ENCODE results near the gene CP.
A peak's percentile ranks its signal among the peaks of the same experiment; 100 is the strongest.
"Not testable (repeated sequence)": the region's sequence is repeated elsewhere in the genome, so short reads cannot be mapped to it uniquely, and the experiment has no call there.

CP gene

DNA sequence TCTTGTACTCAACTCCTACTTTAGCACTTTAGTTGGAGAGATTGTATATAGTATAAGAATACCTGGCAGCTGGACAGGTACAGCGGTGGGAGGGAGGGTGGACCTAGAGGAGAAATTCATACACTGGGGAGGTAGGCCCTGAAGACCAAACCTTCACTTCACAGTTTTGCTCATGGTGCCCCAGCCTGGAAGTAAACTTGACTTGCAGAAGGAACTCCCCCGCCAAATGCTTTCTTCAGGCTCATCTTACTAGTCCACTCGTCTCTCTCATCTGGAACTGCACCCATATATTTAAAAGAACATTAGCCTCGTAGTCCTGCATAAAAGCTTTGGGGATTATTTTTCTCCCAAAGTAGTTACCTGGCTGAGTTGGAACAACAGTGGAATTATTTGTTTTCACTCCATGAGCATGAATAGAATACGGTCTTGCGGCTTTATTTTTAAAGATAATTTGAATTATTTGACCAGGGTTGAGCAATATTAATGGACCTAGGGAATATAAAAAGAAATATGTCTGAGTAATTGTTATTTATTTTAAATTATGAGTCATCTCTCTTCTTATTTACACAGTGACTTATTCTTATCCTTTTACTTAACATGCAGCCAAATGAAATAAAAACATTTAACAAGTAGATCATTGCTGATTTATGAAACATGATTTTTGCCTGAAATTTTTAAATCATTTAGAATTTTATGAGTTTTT is 25.5 kb upstream of the CP start:
- Histone ChIP-seq H3K36me3 (ENCODE audit: insufficient read depth, low read length) (no peaks in the 10 kb centered on the region), H3K4me1 (ENCODE audit: insufficient read depth, low read length) (peaks cover 24% of the 10 kb centered on the region), H3K4me3 (ENCODE audit: low read depth in 1 of 2, low read length in 2 of 2) (no peak overlapping the region), H3K27ac (ENCODE audit: low read depth, low read length) (no peak overlapping the region), H3K9ac (ENCODE audit: low read length) (no peak overlapping the region), H3K9me3 (ENCODE audit: low read length) (no peaks in the 10 kb centered on the region), H3K27me3 (ENCODE audit: control insufficient read depth in 1 of 2, insufficient read depth in 2 of 2, low read length in 2 of 2) (no peaks in the 10 kb centered on the region)

DNA sequence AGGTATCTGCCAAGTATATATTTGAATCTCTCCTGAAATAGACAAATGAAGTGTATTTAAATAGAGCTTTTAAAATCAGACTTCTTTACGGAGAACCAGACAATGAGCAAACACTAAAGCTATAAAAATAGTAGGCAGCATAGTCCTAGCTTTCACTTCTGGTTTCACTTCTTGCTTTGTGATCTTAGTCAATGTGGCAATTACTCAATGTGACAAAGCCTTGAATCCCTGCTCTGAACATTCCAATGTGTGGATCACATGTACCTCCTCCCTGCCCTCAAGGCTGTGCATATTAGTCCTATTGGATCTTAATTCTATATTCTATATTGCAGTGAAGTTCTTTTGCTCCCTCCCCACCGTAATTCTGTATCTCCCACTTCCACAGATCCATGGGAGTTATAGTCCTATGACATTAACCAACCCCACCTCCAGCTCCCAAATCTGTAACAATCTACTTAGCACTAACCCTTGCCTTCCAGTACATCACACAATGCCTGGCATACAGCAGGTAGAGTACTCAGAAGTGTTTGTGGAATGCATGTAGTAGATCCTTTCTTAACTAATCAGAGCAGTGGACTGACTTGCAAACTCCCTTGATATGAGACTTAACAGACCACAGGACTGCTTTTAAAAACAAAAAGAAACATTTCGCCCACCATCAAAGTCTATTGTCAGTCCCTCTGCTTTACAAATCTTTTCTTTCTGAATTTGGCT is 24.3 kb upstream of the CP start:
- H3K27me3 ChIP-seq (ENCODE audit: control insufficient read depth in 1 of 2, insufficient read depth in 2 of 2, low read length in 2 of 2): no peaks in the 10 kb centered on the region
- no peaks in the 10 kb centered on the region for H3K36me3 ChIP-seq (ENCODE audit: insufficient read depth, low read length)
- H3K27ac ChIP-seq (ENCODE audit: low read depth, low read length): no peak overlapping the region
- no peak overlapping the region for H3K9ac ChIP-seq (ENCODE audit: low read length)
- peak overlapping the region in 1 of 2 donors; percentile 32 for H3K4me3 ChIP-seq (ENCODE audit: low read depth in 1 of 2, low read length in 2 of 2)
- no peaks in the 10 kb centered on the region for H3K9me3 ChIP-seq (ENCODE audit: low read length)
- peaks cover 24% of the 10 kb centered on the region for H3K4me1 ChIP-seq (ENCODE audit: insufficient read depth, low read length)

DNA sequence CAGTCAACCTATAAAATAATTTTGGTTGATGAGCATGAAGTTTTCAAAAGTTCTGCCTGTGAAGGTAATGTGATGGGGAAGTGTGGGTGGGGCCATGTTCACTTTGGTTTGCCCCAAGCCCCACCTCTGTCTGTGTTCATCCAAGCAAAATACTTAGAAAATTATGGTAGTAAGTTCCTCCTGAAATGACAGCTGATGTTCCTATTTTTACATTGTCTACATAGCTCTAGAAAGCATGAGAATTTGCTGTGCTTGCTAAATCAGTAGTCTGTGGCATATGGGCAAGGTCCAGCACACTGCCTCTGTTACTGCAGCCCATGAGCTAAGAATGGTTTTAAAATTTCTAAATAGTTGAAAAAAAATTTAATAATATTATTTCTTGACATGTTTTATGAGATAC is 21.9 kb upstream of the CP start:
- Histone ChIP-seq H3K4me3 (ENCODE audit: low read depth in 1 of 2, low read length in 2 of 2) (no peak overlapping the region), H3K27ac (ENCODE audit: low read depth, low read length) (no peak overlapping the region), H3K9ac (ENCODE audit: low read length) (no peak overlapping the region), H3K4me1 (ENCODE audit: insufficient read depth, low read length) (peaks cover 24% of the 10 kb centered on the region), H3K9me3 (ENCODE audit: low read length) (no peaks in the 10 kb centered on the region), H3K36me3 (ENCODE audit: insufficient read depth, low read length) (no peaks in the 10 kb centered on the region), H3K27me3 (ENCODE audit: control insufficient read depth in 1 of 2, insufficient read depth in 2 of 2, low read length in 2 of 2) (no peaks in the 10 kb centered on the region)

DNA sequence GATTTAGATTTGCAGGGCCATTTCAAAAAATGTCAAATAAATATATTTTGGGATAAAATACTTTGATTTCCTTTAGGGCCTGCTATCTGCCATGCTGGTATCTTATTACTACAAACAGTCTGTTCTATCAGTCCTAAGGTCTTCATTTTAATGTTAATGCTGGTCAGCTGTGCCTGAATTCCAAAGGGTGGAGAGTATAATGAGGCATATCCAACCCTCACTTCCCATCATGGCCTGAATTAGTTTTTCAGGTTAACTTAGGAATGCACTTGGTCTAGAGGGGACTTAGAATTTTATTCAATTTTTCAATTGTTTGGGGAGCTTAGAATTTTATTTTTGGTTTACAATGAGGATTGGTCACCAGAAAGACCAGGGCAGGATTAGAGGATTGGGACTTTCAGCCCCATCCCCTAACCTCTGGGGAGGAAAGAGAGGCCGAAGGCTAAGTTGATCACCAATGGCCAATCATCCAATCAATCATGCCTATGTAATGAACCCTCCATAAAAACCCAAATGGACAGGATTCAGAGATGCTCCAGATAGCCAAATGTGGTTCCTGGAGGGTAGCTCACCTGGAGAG is 17.8 kb upstream of the CP start:
- no peak overlapping the region for H3K9ac ChIP-seq (ENCODE audit: low read length)
- no peak overlapping the region for H3K4me3 ChIP-seq (ENCODE audit: low read depth in 1 of 2, low read length in 2 of 2)
- no peaks in the 10 kb centered on the region for H3K4me1 ChIP-seq (ENCODE audit: insufficient read depth, low read length)
- H3K27ac ChIP-seq (ENCODE audit: low read depth, low read length): no peak overlapping the region
- no peaks in the 10 kb centered on the region for H3K27me3 ChIP-seq (ENCODE audit: control insufficient read depth in 1 of 2, insufficient read depth in 2 of 2, low read length in 2 of 2)
- no peaks in the 10 kb centered on the region for H3K36me3 ChIP-seq (ENCODE audit: insufficient read depth, low read length)
- H3K9me3 ChIP-seq (ENCODE audit: low read length): no peaks in the 10 kb centered on the region

DNA sequence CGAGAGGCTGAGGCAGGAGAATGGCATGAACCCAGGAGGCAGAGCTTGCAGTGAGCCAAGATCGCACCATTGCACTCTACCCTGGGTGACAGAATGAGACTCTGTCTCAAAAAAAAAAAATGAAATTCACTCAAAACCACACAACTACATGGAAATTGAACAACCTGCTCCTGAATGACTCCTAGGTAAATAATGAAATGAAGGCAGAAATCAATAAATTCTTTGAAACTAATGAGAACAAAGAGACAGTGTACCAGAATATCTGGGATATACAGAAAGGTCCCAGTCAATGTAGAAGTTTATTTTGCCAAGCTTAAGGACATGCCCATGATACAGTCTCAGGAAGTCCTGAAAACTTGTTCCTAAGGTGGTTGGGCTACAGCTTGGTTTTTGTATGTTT is 16.6 kb upstream of the CP start:
- not testable (repeated sequence) for H3K27ac ChIP-seq (ENCODE audit: low read depth, low read length); H3K36me3 ChIP-seq (ENCODE audit: insufficient read depth, low read length); H3K27me3 ChIP-seq (ENCODE audit: control insufficient read depth in 1 of 2, insufficient read depth in 2 of 2, low read length in 2 of 2); H3K9me3 ChIP-seq (ENCODE audit: low read length); H3K4me3 ChIP-seq (ENCODE audit: low read depth in 1 of 2, low read length in 2 of 2); H3K9ac ChIP-seq (ENCODE audit: low read length); H3K4me1 ChIP-seq (ENCODE audit: insufficient read depth, low read length)

DNA sequence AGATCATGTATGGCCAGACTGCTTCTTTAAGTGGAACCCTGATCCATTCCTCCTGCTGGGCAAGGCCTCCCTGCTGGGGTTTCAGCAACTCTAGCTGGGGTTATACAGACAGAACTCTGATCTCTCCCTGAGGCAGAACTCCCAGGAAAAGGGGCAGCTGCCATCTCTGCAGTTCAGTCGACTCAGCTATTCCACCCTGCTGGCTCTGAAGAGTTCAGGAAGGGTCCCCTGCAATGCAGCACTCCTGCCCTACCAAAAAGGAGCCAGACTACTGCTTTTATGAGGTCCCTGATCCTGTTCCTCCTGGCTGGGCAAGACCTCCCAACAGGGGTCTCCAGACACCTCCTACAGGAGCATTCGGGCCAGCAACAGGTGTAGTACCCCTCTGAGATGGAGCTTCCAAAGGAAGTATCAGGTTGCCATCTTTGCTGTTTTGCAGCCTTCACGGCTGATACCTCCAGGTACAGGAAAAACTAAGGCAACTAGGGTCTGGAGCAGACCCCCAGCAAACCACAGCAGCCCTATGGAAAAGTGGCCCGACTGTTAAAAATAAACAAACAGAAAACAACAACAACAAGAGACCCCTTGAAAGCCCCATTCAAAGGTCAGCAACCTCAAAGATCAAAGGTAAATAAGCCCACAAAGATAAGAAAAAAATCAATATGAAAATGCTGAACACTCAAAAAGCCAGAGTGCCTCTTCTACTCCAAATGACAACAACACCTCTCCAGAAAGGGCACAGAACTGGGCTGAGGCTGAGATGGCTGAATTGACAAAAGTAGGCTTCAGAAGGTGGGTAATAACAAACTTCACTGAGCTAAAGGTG is 14.2 kb upstream of the CP start:
- no peak overlapping the region for H3K27ac ChIP-seq (ENCODE audit: low read depth, low read length)
- no peaks in the 10 kb centered on the region for H3K9me3 ChIP-seq (ENCODE audit: low read length)
- no peak overlapping the region for H3K9ac ChIP-seq (ENCODE audit: low read length)
- no peaks in the 10 kb centered on the region for H3K27me3 ChIP-seq (ENCODE audit: control insufficient read depth in 1 of 2, insufficient read depth in 2 of 2, low read length in 2 of 2)
- no peaks in the 10 kb centered on the region for H3K4me1 ChIP-seq (ENCODE audit: insufficient read depth, low read length)
- H3K36me3 ChIP-seq (ENCODE audit: insufficient read depth, low read length): no peaks in the 10 kb centered on the region
- no peak overlapping the region for H3K4me3 ChIP-seq (ENCODE audit: low read depth in 1 of 2, low read length in 2 of 2)

DNA sequence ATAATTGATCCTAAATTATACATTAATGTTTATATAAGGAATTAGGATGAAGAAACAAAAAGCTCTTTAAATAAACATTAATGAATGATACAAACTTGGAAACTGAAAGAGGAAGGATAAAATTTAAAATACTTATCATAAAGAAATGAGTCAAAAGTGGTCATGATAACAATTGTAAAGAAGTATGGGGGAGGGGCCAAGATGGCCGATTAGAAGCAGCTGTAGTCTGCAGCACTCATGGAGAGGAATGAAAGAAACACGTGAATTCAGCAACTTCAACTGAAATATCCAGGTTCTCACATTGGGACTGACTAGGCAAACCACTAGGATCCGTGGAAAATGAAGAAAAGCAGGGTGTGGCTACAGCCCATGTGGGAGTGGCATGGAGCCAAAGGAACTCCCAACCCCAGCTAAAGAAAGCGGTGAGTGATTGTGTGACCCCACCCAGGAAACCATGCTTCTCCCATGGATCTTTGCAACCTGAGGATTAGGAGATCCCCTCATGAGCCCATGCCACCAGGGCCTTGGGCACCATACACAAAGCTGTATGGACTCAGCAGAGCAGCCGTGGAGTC is 13.1 kb upstream of the CP start:
- Histone ChIP-seq H3K9me3 (ENCODE audit: low read length) (no peaks in the 10 kb centered on the region), H3K36me3 (ENCODE audit: insufficient read depth, low read length) (no peaks in the 10 kb centered on the region), H3K27ac (ENCODE audit: low read depth, low read length) (no peak overlapping the region), H3K9ac (ENCODE audit: low read length) (no peak overlapping the region), H3K4me1 (ENCODE audit: insufficient read depth, low read length) (no peaks in the 10 kb centered on the region), H3K27me3 (ENCODE audit: control insufficient read depth in 1 of 2, insufficient read depth in 2 of 2, low read length in 2 of 2) (no peaks in the 10 kb centered on the region), H3K4me3 (ENCODE audit: low read depth in 1 of 2, low read length in 2 of 2) (no peak overlapping the region)

DNA sequence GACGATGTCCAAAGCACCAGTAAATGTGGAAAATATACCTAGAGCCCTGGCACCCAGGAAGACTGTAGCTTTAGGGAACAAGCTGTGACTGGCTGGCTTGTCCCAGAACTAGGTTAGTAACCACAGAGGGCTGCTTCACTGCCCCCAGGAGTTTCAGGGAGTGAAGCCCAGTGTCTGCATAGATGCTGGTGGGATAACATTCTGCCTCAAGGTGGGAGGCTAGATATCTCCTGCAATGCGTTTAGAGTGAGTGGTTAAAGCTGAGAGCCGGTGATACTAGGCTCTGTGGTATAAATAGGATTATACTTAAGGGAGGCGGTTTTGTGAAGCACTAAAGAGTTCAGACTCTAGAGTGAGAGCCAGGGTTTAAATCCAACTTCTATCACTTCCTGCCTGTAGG is 11.7 kb upstream of the CP start:
- no peaks in the 10 kb centered on the region for H3K9me3 ChIP-seq (ENCODE audit: low read length)
- no peak overlapping the region for H3K27ac ChIP-seq (ENCODE audit: low read depth, low read length)
- H3K36me3 ChIP-seq (ENCODE audit: insufficient read depth, low read length): no peaks in the 10 kb centered on the region
- no peaks in the 10 kb centered on the region for H3K4me1 ChIP-seq (ENCODE audit: insufficient read depth, low read length)
- H3K4me3 ChIP-seq (ENCODE audit: low read depth in 1 of 2, low read length in 2 of 2): no peak overlapping the region
- H3K27me3 ChIP-seq (ENCODE audit: control insufficient read depth in 1 of 2, insufficient read depth in 2 of 2, low read length in 2 of 2): no peaks in the 10 kb centered on the region
- no peak overlapping the region for H3K9ac ChIP-seq (ENCODE audit: low read length)

DNA sequence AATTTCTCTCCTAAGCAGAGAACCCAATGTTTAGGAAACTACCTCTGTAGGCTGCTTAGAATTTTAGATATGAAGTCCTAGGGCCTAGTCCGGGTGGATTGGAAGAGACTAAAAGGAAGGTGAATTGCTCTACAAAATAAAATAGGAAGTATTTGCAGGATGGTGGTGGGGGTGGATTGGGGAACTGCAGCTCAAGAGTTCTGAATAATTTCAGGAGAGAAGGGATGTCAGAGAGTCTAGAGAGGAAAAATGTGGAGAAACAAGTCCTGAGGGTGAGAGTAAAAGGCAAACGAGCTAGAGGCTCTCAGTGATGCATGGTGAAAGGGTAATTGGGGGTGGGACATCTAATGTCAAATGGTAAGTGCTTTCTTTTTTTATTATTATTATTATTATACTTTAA is 10.2 kb upstream of the CP start:
- no peaks in the 10 kb centered on the region for H3K27me3 ChIP-seq (ENCODE audit: control insufficient read depth in 1 of 2, insufficient read depth in 2 of 2, low read length in 2 of 2)
- H3K27ac ChIP-seq (ENCODE audit: low read depth, low read length): no peak overlapping the region
- no peak overlapping the region for H3K4me3 ChIP-seq (ENCODE audit: low read depth in 1 of 2, low read length in 2 of 2)
- H3K4me1 ChIP-seq (ENCODE audit: insufficient read depth, low read length): no peaks in the 10 kb centered on the region
- no peaks in the 10 kb centered on the region for H3K36me3 ChIP-seq (ENCODE audit: insufficient read depth, low read length)
- H3K9ac ChIP-seq (ENCODE audit: low read length): no peak overlapping the region
- H3K9me3 ChIP-seq (ENCODE audit: low read length): no peaks in the 10 kb centered on the region

DNA sequence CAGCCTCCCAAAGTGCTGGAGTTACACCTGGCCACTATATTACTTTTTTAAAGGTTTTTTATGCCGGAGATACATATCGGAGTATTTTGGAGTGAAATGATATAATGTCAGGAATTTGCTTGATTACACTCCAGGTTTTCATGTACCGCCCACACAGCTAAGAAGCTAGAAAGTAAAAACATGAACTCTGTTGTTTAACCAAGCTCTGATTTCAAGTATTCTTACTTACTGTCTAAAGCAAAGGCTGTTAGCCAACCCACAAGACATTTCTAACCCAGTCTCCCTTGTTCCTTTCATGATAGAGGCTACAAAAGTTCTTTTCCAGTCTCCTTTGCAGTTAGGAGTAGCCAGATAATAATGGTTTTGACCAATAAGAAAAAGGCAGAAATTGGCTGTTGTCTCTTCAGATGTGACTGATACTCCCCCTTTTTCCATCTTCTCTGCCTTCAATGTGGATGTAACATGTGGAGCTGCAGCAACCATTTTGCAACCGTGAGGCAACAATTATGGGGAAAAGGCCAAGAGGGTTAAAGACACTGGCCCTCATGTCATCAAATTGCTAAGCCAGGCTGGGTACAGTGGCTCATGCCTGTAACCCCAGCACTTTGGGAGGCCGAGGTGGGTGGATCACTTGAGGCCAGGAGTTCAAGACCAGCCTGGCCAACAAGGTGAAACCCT is 6.1 kb upstream of the CP start:
- no peaks in the 10 kb centered on the region for H3K27me3 ChIP-seq (ENCODE audit: control insufficient read depth in 1 of 2, insufficient read depth in 2 of 2, low read length in 2 of 2)
- no peak overlapping the region for H3K4me3 ChIP-seq (ENCODE audit: low read depth in 1 of 2, low read length in 2 of 2)
- H3K9ac ChIP-seq (ENCODE audit: low read length): no peak overlapping the region
- H3K4me1 ChIP-seq (ENCODE audit: insufficient read depth, low read length): no peaks in the 10 kb centered on the region
- H3K27ac ChIP-seq (ENCODE audit: low read depth, low read length): no peak overlapping the region
- H3K36me3 ChIP-seq (ENCODE audit: insufficient read depth, low read length): no peaks in the 10 kb centered on the region
- no peaks in the 10 kb centered on the region for H3K9me3 ChIP-seq (ENCODE audit: low read length)

DNA sequence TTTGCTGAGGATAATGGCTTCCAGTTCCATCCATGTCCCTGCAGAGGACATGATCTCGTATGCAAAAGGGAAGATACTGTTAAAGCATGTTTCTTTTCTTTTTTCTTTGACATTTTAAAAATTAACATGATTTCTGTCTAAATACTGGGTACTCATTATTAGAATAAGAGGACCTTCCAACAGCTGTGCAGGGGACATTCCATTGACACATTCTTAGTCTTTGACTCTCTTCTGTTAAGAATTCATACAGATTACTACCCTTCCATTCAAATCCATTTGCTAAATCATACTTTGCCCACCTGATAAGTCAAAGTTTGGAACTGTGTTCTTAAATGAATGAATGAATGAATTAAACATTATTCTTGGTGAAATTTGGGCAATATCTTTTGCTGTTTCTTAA is 5.1 kb upstream of the CP start:
- Histone ChIP-seq H3K27ac (ENCODE audit: low read depth, low read length) (no peak overlapping the region), H3K9ac (ENCODE audit: low read length) (no peak overlapping the region), H3K27me3 (ENCODE audit: control insufficient read depth in 1 of 2, insufficient read depth in 2 of 2, low read length in 2 of 2) (no peaks in the 10 kb centered on the region), H3K9me3 (ENCODE audit: low read length) (no peaks in the 10 kb centered on the region), H3K4me1 (ENCODE audit: insufficient read depth, low read length) (no peaks in the 10 kb centered on the region), H3K4me3 (ENCODE audit: low read depth in 1 of 2, low read length in 2 of 2) (no peak overlapping the region), H3K36me3 (ENCODE audit: insufficient read depth, low read length) (no peaks in the 10 kb centered on the region)
